ENCODE data around the gene MAST2.
"Not testable (repeated sequence)": the region's sequence is repeated elsewhere in the genome, so short reads cannot be mapped to it uniquely, and the experiment has no call there.

The MAST2 gene

GRCh38 chr1:45857755-45858492, 54.5 kb downstream of the MAST2 start:
- DNase-seq (ENCODE audit: low read depth in 2 of 2): not testable (repeated sequence)

DNA sequence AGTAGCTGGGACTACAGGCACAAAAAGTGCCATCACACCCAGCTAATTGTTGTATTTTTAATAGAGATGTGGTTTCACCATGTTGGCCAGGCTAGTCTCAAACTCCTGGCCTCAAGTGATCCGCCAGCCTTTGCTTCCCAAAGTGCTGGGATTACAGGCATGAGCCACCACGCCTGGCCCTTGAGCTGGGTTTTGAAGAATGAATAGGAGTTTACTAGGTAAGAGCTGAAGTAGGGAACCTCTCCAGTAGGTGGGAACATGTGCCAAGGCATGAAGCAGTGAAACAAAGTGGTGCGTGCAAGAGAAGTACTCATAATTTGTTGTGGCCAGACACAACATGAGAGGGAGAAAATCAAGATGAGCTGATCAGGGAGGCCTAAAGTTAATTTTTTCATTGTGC, 55.8 kb downstream of the MAST2 start:
- no peak for DNase-seq (ENCODE audit: low read depth in 2 of 2)

DNA sequence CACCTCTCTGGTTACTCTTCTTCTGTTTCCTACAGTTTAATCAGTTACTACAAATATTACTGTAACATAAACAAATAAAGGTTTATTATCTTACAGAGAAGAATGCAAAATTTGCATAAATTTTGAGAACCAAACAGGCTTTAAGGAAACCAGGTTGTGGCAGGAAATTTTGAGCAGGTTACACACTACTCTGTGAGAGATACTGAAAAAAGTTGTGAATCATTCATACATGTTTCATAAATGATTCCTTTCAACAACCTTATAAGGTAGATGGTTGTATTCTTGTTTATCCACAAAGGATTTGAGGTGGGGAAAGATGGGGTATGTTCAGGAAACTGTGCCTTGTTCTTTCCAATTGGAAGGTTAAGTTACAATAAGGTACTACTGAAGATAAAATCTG, 58.6 kb downstream of the MAST2 start:
- DNase-seq (ENCODE audit: low read depth in 2 of 2): no peak

DNA sequence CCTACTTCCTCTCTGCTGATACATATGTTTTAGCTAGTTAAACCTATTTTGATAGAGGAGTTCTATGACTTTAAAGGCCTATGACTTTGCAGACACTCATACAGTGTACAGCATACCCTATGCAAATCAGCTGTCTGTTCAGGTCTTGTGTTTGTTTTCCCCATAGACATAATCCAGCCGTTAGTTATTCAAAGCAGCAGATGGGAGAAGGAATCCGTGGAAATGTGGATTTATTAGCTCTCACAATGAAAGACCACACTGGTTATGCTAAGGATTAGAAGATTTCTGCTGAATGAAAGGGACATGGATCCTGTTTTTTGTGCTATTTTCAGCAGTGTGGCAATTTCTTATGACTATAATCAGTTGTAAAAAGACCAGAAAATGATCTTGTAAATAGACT, 59.8 kb downstream of the MAST2 start:
- DNase-seq (ENCODE audit: low read depth in 2 of 2): no peak

DNA sequence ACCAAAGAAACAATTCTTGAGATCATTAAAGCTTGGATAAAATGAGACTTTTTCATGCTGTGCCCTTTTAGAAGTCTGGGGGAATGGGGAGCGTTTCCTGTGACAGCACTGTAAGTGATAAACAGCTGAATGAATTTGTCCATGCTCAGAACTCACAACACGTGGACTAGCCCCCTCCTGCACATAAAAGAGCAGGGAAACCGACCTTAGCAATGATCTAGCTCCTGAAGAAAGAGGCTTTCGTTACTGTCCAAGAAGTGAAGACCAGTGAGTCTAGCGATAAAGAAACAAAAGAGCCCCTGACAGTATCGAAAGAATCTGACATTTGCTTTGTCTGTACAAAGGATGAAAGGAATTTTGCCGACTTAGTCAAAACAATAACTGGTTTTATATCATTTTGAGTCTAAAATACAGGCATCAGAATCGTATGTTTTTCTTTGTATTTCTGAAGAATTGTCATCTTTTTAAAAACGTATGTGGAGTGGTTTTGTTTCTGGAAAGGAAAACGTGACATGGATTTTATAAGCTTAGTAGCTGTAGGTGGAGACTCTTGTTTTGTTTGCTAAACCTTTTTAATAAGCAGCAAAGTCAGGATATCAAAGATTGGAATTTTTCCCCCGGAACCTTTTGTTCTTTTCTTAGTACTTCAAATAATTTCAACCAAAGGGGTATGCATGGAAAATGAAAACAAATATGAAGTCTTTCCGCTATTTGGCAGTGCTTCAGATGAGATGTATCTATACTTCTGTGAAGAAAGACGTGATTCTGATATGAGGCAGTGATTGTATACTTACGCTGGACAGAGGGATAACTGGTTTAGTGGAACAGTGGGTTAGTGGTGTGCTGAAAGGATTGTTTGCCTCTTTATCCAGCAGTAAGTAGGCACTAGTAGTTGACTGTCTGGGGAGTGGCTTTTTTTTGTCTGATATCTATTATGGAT, 61.0 kb downstream of the MAST2 start:
- DNase-seq (ENCODE audit: low read depth in 2 of 2): no peak

DNA sequence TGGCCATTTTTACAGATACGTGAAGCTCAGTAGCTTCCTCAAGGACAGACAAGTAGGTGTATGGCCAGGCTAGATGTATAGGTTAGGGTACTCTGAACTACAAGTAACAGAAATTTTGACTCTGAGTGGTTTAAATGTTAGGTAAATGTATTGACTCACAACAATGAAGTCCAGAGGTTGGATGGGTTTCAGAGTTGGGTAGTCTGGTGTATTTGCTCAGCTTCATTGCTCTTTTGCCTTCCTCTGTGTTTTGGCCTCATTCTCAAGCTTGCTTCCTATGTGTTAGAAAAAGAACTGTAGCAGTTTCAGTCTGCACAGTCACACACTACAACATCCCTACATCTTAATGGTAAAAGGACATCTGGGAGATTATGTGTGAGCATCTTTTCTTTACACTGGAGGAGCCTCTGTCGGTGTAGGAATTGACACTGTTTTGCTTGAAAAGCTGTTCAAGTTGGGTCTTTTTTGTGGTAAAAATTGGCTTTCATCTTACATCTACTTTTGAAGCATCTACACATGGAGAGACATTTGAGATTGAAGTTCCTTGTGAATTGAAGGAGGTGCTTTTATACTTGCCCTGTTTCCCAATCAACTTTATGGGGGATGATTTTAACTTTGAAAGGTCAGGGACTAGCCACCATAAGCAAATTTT, 64.4 kb downstream of the MAST2 start:
- DNase-seq (ENCODE audit: low read depth in 2 of 2): no peak

GRCh38 chr1:45868861-45869260, 65.4 kb downstream of the MAST2 start:
- DNase-seq (ENCODE audit: low read depth in 2 of 2): no peak

- no peak for DNase-seq (ENCODE audit: low read depth in 2 of 2)
Measured at GRCh38 chr1:45870500-45870899, 67.1 kb downstream of the MAST2 start.

- DNase-seq (ENCODE audit: low read depth in 2 of 2): not testable (repeated sequence)
Measured at GRCh38 chr1:45872173-45872801, 68.9 kb downstream of the MAST2 start.

DNA sequence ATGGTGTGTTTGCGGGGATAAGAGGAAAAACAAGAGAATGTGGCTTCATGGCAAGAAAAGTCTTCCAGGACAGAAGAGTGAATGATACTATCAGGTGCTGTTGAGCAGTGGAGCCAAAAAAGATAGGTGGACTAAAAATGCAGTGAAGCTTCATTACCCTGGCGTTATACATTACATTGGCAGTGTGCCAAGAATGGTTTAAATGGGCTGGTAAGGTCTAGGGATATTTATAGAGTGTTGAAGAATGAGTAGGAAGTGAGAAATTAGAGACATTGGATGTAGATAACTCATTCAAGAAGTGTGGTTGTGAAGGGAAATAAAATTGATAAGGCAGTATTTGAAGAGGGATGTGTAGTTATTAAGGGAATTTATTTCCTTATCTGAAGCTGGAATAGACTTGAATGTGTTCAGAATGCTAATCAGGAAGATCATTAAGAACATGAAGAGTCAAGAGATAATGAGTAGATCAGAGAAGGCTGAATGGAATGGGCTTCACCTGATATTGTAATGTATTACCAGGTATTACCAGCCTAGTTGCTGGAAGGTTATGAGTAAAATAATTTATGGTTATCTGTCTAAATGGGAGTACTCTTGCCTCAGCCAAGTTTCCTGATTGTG, 72.7 kb downstream of the MAST2 start:
- DNase-seq (ENCODE audit: low read depth in 2 of 2): no peak

- DNase-seq (ENCODE audit: low read depth in 2 of 2): no peak
Measured at GRCh38 chr1:45877264-45877663, 73.9 kb downstream of the MAST2 start.

DNA sequence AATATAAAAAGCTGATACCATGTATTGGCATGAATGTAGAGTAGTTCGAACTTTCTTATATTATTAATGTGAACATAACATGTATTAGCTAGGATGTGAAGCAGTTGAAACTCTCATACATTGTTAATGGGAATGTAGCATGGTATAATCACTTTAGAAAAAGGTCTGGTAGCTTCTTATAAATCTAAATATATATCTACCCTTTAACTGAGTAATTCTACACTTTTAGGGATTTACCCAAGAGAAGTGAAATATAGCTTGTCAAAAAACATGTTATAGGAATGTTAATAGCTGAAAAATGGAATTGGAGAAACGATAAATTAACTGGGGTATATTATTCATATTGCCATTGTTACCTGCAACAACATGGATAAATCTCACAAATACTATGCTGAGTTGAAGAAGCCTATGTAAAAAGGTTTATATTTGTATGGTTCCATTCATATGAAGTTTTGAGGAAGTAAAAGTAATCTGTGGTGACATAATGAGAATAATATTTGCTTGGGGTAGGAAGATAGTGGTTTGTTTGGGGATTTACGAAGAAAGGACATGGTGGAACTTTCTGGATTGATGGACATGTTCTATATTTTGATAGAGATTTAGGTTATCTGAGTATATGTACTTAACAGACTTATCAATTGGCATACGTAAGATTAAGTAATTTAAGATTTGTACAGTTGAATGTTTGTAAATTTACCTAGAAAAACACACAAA, 76.6 kb downstream of the MAST2 start:
- DNase-seq (ENCODE audit: low read depth in 2 of 2): no peak

- no peak for DNase-seq (ENCODE audit: low read depth in 2 of 2)
Measured at GRCh38 chr1:45880930-45881329, 77.5 kb downstream of the MAST2 start.

GRCh38 chr1:45883658-45884057, 80.2 kb downstream of the MAST2 start:
- DNase-seq (ENCODE audit: low read depth in 2 of 2): no peak

GRCh38 chr1:45884700-45885099, 81.3 kb downstream of the MAST2 start:
- no peak for DNase-seq (ENCODE audit: low read depth in 2 of 2)

GRCh38 chr1:45886229-45886628, 82.8 kb downstream of the MAST2 start:
- no peak for DNase-seq (ENCODE audit: low read depth in 2 of 2)

DNA sequence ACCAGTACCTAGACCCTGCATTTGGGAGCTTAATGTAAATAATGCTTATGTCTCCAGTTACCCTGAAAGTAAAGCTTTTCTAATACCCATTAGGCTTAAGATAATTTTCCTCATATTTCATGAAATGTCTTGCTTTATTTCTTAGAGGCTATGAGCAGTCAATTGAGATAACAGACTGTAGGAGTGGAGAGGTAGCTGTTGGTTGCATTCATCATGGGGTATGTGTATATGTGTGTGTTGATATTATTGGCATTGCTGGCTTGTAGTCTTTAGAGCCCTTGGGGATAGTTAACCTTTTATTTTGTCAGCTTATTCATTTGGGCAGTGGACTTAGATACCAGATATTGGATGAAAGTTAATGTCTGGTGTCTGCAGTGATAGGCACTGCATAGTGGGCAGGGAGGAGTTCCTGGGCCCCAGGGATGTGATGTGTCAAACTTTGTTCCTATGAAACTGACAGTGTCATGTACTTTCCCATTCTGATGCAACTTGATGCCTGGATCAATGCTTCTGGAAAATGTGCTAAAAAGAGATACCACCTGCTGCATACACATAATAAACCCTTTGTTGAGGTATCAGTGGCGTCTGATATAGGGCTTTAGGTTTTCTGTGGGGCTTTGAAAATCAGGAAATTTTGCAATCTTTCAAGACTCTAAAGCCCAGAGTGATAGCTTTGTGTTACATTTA, 83.9 kb downstream of the MAST2 start:
- no peak for DNase-seq (ENCODE audit: low read depth in 2 of 2)

DNA sequence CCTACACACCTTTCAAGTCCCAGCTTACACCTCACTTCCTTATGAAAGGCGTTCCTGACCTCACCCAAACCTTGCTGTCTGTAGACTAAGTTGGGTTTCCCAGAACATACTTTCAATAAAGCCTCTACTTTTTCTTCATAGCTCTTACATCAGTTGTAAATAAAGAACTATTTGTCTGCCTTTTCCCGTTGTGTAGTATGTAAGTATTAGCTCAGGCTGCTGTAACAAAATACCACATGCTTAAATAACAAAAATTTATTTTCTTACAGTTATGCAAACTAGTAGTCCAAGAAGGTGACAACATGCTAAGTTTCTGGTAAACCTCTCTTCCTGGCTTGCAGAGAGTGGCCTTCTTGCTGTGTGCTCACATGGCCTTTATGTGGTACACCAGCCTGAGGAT, 86.7 kb downstream of the MAST2 start:
- DNase-seq (ENCODE audit: low read depth in 2 of 2): no peak

DNA sequence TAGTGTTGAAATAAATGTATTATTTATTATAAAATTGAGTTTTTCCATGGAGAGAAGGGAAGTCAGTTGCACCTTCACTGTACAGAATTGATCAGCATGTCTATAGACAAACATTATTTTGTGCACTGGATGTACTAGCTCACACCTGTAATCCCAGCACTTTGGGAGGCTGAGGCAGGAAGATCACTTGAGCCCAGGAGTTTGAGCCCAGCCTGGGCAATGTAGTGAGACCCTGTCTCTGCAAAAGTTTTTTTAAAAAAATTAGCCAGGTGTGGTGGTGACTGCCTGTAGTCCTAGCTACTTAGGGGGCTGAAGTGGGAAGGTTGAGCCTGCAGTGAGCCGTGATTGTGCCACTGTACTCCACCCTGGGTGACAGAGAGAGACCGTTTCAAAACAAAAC, 87.7 kb downstream of the MAST2 start:
- DNase-seq (ENCODE audit: low read depth in 2 of 2): no peak

DNA sequence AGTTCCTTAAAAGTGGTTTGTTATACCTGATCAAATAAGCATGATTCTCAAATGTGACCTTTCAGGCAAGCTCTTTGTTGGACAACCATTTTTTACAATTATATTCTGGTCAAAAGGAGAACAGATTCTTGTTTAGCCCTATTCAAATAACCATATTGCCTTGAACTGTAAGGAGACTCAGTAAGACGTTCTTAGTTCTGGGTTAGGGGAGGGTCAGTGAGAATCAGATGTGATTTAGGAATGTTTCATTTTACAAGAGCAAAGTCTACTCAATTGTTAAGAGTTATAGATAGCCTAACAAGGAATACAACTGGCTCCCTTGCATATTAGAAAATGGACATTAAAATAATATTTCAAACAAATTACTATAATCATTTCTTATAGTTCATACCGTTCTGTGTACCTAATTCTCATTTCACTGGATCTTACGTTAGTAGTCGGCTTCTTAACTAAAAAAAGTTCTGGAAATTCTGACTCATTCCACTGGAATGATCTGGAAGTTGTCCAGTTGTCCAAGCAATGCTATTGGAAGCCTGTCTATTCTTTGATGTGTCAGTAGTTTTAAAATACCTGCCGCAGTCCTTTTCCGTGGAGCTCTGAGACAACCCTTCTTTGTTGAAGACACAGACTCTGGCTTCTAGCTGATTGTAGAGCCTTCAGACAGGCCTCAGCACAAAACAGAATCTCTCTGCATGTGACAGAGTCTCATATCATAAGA, 88.8 kb downstream of the MAST2 start:
- DNase-seq (ENCODE audit: low read depth in 2 of 2): no peak

Measured in stimulated activated CD8-positive, alpha-beta memory T cell treated with anti-CD3 and anti-CD28 coated beads, Interleukin-7, amount 100 ng/mL, for 4 hours (primary cell).